BJ (cell line): ENCODE measurements around the gene PRR35. TPM values are rescaled to one million over a fixed set of nuclear protein-coding genes. Genes with fewer than 3 reads are reported as not detected.
A peak's percentile ranks its signal among the peaks of the same experiment; 100 is the strongest.
"Not testable (repeated sequence)": the region's sequence is repeated elsewhere in the genome, so short reads cannot be mapped to it uniquely, and the experiment has no call there.

ENCODE experiments used
- CTCF ChIA-PET: fragments of 350-600 bp; formaldehyde crosslinking; extraction: SDS; loops from one replicate; lab custom pipeline; 2021; ENCODE audit warnings: antibody characterized with exemption, inconsistent platforms; lab: Yijun Ruan, JAX
- POLR2A ChIA-PET: fragments of 300-600 bp; sonication (Branson Sonifier 250); formaldehyde crosslinking; extraction: SDS; loops from one replicate; lab custom pipeline; 2021; ENCODE audit warnings: antibody characterized with exemption; lab: Charles Lee
- DNase-seq: peaks from one replicate; pipeline ENCODE4 v3.0.0-alpha.2; 2011; ENCODE audit warnings: low read depth
- H3K27me3 ChIP-seq: 2 replicates; pipeline ENCODE4 v1.6.0; 2011; ENCODE audit warnings: low read length; ENCODE audit not compliant: control insufficient read depth, insufficient read depth
- H3K36me3 ChIP-seq: 2 replicates; pipeline ENCODE4 v1.5.1; 2011; ENCODE audit warnings: low read length; ENCODE audit not compliant: control insufficient read depth, insufficient read depth
- H3K4me3 ChIP-seq: 2 replicates; pipeline ENCODE4 v1.5.1; 2011; ENCODE audit warnings: low read depth, mild to moderate bottlenecking, control low read depth, low read length
- polyA plus RNA-seq: library from polyadenylated mRNA; depleted of rRNA; stranded (reverse); fragments of >200 nt; gene quantifications from 2 replicates; pipeline ENCODE4 v1.2.3, GENCODE V29; 2011
- TF ChIP-seq, protein P1 (sequence below): IDR thresholded peaks from 2 replicates; pipeline ENCODE4 v1.5.1; 2011; ENCODE audit warnings: low read depth, mild to moderate bottlenecking, control low read depth, inconsistent platforms, low read length, moderate library complexity; ENCODE audit not compliant: insufficient read depth

The PRR35 gene
- polyA plus RNA-seq, 1 experiment, result not detected

DNA sequence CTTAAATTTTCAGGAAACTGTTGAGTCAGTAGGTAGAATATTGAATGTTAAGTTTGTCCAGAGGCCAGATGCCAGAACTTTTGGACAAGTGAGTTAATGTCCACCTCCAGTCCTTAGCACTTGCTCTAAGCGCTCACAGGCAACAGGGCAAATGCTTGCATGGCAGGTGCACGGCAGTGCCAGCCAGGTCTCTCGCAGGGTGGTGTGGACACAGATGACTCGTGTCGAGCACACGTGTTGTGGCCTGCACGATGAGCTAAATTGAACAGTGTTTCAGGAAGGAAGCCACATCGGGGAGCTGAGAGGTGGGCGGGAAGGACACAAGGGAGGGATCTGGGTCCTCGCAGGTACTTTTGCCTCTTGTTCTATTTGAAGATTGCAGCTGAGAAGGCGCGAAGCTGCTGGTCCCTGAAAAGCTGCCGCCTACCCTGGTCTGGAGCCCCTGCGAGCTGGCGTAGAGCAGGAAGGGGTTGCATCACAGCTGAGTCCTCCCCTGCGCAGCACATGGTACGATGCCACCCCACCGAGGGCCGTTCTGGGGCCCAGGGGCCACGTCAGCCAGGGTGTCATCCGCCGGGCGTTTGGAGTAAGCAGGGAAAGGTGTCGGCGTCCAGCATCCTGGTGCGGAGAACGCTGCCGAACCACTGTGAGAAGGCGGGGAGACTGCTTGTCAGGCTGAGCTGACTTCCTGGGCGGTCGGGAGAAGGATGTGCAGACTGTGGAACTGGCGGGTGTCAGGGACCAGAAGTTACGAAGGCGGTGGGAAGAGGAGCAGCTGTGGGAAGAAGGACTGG lies 35.9 kb downstream of the PRR35 start:
- no peaks in the 10 kb centered on the region for H3K27me3 ChIP-seq
- DNase-seq, result no peak
- no peak overlapping the region for H3K4me3 ChIP-seq
- CTCF ChIA-PET, result no interaction called here
- POLR2A ChIA-PET, result no interaction called here
- peaks cover 10% of the 10 kb centered on the region for H3K36me3 ChIP-seq
- TF ChIP-seq, protein P1, sequence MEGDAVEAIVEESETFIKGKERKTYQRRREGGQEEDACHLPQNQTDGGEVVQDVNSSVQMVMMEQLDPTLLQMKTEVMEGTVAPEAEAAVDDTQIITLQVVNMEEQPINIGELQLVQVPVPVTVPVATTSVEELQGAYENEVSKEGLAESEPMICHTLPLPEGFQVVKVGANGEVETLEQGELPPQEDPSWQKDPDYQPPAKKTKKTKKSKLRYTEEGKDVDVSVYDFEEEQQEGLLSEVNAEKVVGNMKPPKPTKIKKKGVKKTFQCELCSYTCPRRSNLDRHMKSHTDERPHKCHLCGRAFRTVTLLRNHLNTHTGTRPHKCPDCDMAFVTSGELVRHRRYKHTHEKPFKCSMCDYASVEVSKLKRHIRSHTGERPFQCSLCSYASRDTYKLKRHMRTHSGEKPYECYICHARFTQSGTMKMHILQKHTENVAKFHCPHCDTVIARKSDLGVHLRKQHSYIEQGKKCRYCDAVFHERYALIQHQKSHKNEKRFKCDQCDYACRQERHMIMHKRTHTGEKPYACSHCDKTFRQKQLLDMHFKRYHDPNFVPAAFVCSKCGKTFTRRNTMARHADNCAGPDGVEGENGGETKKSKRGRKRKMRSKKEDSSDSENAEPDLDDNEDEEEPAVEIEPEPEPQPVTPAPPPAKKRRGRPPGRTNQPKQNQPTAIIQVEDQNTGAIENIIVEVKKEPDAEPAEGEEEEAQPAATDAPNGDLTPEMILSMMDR, result no peak

DNA sequence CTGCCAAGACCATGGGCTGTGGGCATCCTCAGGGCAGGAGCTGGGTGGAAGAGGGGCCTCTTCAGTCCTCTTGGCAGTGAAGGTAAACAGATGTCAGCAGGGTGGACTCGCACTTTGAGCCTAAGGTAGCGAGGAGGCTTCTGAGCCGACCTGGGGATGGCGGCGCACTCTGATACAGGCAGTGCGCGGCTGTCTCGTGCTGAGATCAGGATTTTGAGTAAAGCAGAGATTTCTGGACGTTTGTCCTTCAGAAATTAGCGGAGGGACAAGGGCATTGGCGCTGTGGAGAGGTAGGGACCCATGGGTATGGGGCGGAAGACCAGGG lies 36.5 kb downstream of the PRR35 start:
- Histone ChIP-seq H3K4me3 (no peak overlapping the region), H3K36me3 (peaks cover 10% of the 10 kb centered on the region), H3K27me3 (no peaks in the 10 kb centered on the region)
- CTCF ChIA-PET, result no interaction called here
- TF ChIP-seq, protein P1, result no peak
- no peak for DNase-seq
- POLR2A ChIA-PET, result no interaction called here

DNA sequence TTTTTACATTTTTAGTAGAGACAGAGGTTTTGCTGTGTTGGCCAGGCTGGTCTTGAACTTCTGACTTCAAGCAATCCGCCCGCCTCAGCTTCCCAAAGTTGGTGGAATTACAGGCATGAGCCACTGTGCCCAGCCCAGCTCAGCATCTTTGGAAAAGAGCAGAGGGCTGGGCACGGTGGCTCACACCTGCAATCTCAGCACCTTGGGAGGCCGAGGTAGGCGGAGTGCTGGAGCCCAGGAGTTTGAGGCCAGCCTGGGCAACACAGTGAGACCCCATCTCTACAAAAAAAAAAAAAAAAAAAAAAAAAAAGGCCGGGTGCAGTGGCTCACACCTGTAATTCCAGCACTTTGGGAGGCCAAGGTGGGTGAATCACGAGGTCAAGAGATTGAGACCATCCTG lies 37.5 kb downstream of the PRR35 start:
- H3K27me3 ChIP-seq, CTCF ChIA-PET, H3K4me3 ChIP-seq, POLR2A ChIA-PET, DNase-seq: not testable (repeated sequence)
- H3K36me3 ChIP-seq, result peaks cover 10% of the 10 kb centered on the region

DNA sequence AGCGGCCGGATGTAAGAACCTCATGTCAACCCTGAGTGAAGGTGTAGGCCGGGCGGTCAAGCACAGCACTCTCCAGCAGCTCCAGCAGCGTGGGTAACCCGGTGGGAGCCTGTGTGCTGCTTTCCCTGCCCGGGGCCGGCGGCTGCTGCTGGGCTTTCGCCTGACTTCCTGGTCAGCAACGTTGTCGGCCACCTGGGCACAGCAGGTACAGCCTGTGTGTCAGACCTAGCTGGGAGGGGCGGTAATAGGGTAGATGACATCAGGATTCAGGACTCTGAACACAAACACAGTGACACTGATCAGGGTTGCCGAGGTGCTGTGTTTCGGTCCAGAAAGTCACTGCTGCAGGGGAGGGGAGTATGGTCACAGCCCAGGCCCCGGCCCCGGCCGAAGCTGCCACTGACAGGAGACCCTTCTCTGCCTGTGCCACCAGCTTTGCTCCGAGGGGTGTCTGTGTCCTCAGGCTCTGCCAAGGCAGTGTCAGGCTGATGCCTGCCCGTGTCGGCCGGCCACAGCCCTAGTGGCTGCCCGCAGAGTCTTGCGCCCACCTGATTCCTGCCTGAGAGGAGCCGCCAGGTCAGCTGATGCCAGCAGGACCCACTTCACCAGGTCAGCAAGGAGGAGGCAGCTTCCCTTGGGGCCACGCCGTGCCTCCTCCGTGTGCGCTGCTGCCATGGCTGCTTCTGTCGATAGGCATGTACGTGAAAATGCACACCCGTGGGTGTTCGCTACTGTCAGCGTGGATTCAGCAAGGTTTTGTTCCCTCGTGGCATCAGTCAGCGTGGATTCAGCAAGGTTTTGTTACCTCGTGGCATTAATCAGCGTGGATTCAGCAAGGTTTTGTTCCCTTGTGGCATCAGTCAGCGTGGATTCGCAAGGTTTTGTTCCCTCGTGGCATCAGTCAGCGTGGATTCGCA lies 38.9 kb downstream of the PRR35 start:
- TF ChIP-seq, protein P1, result no peak
- H3K27me3 ChIP-seq, result no peaks in the 10 kb centered on the region
- no peak overlapping the region for H3K4me3 ChIP-seq
- CTCF ChIA-PET, result interaction anchor here (1.8 kb wide), 1 partner anchor 23 kb away, joined by 5 read pairs; no protein-coding TSS in a partner anchor
- no peak for DNase-seq
- H3K36me3 ChIP-seq, result peaks cover 8% of the 10 kb centered on the region
- POLR2A ChIA-PET, result no interaction called here

DNA sequence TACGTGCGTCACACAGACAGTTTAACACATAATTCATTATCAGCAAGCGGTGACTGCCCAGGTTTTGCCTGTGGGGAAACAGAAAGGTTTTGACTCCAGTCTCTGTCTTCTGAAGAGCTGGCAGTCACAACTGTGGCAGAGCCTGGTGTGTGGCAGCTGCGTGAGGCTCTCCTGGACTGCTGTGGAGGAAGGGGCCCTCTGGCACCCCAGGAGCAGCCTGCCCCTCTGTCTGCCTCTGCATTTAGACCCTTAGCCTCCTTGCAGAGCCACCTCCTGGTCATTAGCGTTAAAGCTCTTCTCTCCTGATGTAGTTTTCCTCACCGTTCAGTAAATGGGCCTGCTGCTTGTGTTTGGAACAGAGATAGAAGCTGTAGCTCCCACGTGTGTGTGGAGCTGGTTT lies 40.6 kb downstream of the PRR35 start:
- ChIA-PET POLR2A (no interaction called here), CTCF (interaction anchor here (0.6 to 1.8 kb wide), 4 partner anchors 22 to 101 kb away, joined by 3 to 5 read pairs (median 3); no protein-coding TSS in a partner anchor)
- TF ChIP-seq, protein P1, result 0 out of 2 replicates have a peak, but pooled peaks have one; percentile 19
- H3K27me3 ChIP-seq, result no peaks in the 10 kb centered on the region
- no peak overlapping the region for H3K4me3 ChIP-seq
- no peak for DNase-seq
- H3K36me3 ChIP-seq, result peaks cover 6% of the 10 kb centered on the region
